Activated effector memory CD4-positive, alpha-beta T cell treated with Interleukin-2 at 50 U/mL for 16 hours (primary cell): ENCODE measurements around the gene RPGRIP1L.
"Not testable (repeated sequence)": the region's sequence is repeated elsewhere in the genome, so short reads cannot be mapped to it uniquely, and the experiment has no call there.

Source experiments
- DNase-seq: peaks from one replicate; pipeline ENCODE4 v3.0.0-alpha.2; 2020

RPGRIP1L gene

DNA sequence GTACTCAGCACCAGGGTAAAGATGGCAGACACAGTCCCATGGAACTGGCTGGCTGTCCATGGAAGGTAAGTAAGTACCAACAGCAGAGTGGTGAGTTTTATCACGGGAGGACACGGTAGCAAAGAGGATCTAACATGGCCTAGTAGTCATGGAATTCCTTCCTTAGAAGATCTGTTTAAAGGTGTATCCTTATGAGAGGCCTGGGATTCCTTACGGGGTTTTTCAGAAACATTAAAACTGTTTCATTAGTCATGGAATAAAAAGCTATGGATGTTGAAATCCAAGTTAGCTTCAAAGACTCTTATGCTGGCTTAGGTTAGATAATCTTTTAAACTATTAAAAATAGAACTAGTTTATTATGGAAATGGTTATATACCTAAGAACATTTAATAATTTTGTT lies 7.7 kb upstream of the RPGRIP1L start:
- DNase-seq = no peak

- no peak for DNase-seq
Observed at GRCh38 chr16:53708490-53708889, 4.8 kb upstream of the RPGRIP1L start.

GRCh38 chr16:53707671-53708070 lies 4.0 kb upstream of the RPGRIP1L start:
- DNase-seq = no peak

- DNase-seq = no peak
Observed at GRCh38 chr16:53704445-53704813, 770 bp upstream of the RPGRIP1L start.

- DNase-seq = not testable (repeated sequence)
Observed at GRCh38 chr16:53698271-53698670, 5.4 kb downstream of the RPGRIP1L start.

- DNase-seq = no peak
Observed at GRCh38 chr16:53695070-53695469, 8.6 kb downstream of the RPGRIP1L start.

- no peak for DNase-seq
Observed at GRCh38 chr16:53693320-53693719, 10.3 kb downstream of the RPGRIP1L start.

DNA sequence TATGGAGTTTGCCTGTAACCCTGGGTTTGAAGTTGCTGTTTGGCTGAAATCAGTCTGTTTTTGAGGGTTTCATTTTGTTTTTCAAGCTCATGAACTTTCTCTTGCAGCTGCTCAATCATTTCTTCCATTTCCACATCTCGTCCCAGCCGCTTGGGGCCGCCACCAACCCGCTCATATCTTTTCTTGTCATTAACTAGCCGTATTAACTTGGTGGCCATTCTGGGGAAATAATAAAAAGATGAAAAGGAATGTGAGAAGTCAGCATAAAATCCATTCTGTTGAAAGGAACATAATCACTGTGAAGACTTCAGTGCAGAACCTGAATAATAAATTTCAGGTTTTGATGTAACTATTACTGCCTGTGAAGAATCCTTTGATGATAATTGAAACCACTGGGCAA lies 11.5 kb downstream of the RPGRIP1L start:
- no peak for DNase-seq

GRCh38 chr16:53690771-53691170 lies 12.9 kb downstream of the RPGRIP1L start:
- no peak for DNase-seq

DNA sequence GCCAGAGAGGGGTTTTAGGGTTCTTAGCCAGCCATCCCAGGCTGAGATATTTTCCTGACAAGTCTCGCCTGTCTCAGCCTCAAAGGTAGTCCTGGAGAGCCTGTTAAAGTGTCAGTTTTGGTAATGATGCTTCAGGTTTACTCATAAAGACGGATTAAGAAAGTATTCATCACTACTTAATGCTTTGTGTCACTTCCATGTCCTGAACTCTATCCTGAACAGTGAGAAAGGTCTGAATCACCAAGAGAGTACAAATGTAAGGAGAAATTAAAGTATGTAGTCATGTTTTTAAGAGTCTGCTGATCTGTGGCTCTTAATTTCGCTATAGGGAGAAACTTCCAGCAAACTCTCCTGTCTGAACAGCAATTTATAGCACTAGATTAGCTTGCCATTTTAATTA lies 14.0 kb downstream of the RPGRIP1L start:
- no peak for DNase-seq

- DNase-seq = no peak
Observed at GRCh38 chr16:53686710-53687109, 16.9 kb downstream of the RPGRIP1L start.

GRCh38 chr16:53685334-53685733 lies 18.3 kb downstream of the RPGRIP1L start:
- not testable (repeated sequence) for DNase-seq

- DNase-seq = no peak
Observed at GRCh38 chr16:53681354-53681753, 22.3 kb downstream of the RPGRIP1L start.

GRCh38 chr16:53680756-53681155 lies 22.9 kb downstream of the RPGRIP1L start:
- DNase-seq = no peak

DNA sequence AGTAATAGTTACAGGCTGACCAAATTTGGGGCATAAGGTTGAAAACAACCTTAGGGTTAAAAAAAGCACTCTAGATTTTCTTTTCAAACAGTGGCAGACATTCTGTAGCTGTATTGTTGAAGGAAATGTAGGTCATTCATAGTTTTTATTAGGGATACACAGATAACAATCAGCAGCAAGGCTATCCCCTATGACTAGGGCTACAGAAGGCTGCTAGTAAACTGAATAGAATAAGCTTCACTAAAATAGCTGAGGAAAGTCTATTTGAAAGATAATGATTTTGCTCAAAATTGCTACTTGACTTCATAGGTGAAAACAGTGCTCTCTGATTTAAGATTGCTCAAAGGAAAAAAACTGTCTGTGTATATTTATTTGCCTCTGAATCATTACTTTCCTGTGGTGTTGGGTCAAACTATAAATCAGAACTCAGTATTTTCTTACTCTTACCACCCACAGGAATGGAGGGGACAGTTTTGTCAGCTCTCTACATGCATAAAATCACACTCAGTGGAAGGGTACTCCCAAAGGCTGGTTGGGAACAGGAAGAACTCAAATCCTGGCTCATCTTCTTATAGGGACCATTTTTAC lies 24.8 kb downstream of the RPGRIP1L start:
- DNase-seq = no peak

DNA sequence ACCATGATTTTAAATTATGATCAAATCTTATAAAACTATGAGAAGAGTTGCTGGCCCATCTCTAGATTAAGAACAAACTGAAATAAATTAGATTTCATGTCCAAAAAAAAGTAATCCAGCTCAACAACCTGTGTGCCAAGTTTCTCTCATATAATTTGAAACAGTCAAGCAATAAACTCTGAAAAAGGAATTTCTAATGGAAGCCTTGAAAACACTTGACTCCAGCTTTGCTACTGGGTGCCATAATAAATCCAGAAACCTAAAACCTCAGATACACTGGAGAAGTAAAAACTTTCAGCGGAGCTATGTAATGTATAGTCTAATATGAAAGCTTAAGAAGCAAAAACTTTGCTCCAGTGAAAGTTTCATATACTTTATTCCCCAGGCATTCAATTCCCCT lies 25.5 kb downstream of the RPGRIP1L start:
- DNase-seq = no peak

DNA sequence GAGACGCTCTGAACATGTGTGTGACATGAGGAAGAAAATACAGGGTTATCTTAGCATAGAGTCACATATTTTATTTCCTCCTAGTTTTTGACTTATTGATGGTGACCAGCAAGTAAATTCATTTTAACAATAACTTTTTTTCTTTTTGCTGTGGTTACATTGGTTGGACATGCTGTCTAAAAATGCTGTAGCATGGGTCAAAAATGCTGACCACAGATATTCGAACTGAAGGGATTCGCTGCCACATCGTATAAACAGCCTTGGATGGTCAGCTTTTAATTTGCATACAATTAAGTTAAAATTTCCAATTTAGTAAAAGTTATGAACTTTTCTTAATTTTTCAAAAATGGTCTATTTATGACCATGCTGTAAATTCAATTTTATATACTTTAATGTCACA lies 30.5 kb downstream of the RPGRIP1L start:
- no peak for DNase-seq

GRCh38 chr16:53672461-53672860 lies 31.2 kb downstream of the RPGRIP1L start:
- DNase-seq = no peak

- no peak for DNase-seq
Observed at GRCh38 chr16:53668869-53669268, 34.8 kb downstream of the RPGRIP1L start.

DNA sequence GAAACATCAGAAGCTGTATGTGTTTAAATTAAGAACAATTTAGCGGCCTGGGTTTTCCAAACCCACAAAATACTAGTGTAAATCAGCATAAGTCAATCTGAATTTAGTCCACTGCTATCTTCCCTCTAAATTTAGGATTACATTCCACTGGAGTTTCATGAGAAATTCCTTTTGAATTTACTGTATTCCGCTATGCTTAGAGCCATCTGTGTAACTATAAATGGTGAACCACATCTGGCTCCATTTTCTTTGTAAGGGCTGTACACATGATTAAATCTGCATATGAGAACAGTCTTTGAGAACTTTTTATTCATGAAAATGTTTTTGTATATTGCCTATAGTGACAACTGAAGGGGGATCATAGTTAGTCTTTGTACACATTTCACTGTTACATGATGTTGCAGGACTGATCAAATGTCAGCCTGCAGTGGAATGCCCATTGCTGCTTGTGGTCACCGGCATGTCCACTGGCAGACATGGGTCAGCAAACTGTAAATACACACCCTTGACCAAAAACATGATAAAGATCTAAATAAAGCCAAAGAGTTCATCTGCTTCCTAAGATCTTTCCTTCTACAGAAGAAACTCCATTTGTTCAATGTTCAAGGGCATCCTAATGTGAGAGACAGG lies 36.8 kb downstream of the RPGRIP1L start:
- no peak for DNase-seq

- DNase-seq = no peak
Observed at GRCh38 chr16:53664724-53665345, 38.8 kb downstream of the RPGRIP1L start.

- no peak for DNase-seq
Observed at GRCh38 chr16:53662072-53662471, 41.6 kb downstream of the RPGRIP1L start.

DNA sequence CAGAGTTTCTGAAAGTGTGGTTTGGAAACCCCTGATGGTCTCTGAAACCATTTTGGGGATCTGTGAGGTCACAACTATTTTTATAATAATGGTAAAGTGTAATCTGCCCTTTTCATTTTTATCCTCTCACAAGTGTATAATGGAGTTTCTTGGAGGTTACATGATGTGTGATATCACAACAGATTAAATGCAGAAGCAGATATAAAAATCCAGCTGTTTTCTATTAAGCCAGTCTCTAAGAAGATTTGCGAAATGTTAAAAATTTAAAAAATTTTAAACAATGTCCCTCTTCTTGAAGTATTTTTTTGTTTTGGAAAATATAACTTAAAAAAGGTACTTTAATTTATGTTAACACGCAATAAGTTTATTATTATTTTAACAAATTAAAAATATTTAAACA lies 48.7 kb downstream of the RPGRIP1L start:
- DNase-seq = no peak

DNA sequence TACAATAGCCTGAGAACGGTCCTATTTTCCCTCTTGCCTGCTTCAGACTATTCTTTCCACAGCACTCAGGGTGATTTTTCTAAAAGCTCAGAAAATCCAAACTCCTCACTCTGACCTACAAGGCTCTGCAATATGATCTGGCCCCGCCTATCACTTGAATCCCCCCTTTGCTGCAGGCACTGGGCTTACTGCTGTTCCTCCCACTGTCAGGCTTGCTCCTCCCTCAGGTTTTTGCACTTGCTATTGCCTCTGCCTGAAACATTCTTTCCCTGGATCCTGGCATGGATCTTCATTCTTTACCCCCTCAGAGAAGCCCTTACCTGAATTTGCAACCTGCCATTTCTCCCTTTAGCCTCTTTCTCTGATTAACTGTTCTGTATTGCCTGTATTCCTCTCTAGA lies 52.3 kb downstream of the RPGRIP1L start:
- DNase-seq = no peak

- DNase-seq = no peak
Observed at GRCh38 chr16:53646506-53646905, 57.2 kb downstream of the RPGRIP1L start.
